Activated T-cell treated with anti-CD3 and anti-CD28 coated beads for 4 hours (primary cell): ENCODE results near the gene MSI2.
"Not testable (repeated sequence)": the region's sequence is repeated elsewhere in the genome, so short reads cannot be mapped to it uniquely, and the experiment has no call there.

Source experiments
- DNase-seq: peaks from one replicate; pipeline ENCODE4 v3.0.0-alpha.2; 2020

Gene MSI2

GRCh38 chr17:57490111-57490845 is 234.0 kb downstream of the MSI2 start:
- no peak for DNase-seq

GRCh38 chr17:57490890-57491289 is 234.6 kb downstream of the MSI2 start:
- DNase-seq: no peak

GRCh38 chr17:57493171-57493570 is 236.8 kb downstream of the MSI2 start:
- no peak for DNase-seq

- no peak for DNase-seq
Measured at GRCh38 chr17:57493625-57494024, 237.3 kb downstream of the MSI2 start.

- no peak for DNase-seq
Measured at GRCh38 chr17:57494443-57494842, 238.1 kb downstream of the MSI2 start.

GRCh38 chr17:57495771-57496170 is 239.4 kb downstream of the MSI2 start:
- DNase-seq: no peak

DNA sequence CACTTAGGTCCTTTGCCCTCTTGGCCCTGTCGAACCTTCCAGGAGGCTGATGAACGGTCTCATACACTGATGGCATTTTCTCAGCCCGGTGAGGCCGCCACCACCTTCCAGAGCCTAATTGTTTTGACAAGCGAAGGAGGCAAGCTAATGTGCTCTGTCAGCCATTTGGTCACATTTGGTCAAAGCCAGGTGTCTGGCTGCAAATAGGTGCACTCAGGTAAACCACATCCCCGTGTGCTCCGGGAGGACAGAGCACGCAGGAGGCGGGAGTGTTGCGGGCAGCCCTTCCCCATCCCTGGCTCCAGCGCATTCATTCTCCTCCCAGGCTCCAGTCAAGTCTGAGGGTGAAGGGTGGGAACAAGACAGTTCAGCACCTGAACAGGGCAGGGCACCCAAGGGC is 240.1 kb downstream of the MSI2 start:
- no peak for DNase-seq

- DNase-seq: no peak
Measured at GRCh38 chr17:57498443-57498842, 242.1 kb downstream of the MSI2 start.

GRCh38 chr17:57499221-57499620 is 242.9 kb downstream of the MSI2 start:
- not testable (repeated sequence) for DNase-seq

- no peak for DNase-seq
Measured at GRCh38 chr17:57499648-57500049, 243.3 kb downstream of the MSI2 start.

DNA sequence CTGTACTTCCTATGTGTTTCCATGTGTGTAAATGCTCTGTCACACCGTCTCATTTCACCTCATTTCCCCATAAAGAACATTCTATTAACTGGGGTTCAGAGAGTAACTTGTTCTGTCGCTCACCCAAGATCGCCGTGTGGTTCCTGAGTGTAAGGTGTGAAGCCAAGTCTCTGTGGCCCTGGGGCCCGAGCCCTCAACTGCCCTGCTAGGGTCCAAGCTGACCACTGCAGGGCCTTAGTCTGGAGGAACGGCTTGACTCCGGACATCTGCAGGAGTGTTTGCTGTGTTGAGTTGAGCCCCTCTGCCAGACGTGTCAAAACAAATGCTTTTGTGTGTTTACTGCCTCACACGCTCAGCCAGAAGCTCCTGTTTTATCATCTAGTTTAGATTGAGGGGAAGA is 244.7 kb downstream of the MSI2 start:
- no peak for DNase-seq

GRCh38 chr17:57502022-57502421 is 245.7 kb downstream of the MSI2 start:
- no peak for DNase-seq

- DNase-seq: no peak
Measured at GRCh38 chr17:57502811-57503241, 246.5 kb downstream of the MSI2 start.

DNA sequence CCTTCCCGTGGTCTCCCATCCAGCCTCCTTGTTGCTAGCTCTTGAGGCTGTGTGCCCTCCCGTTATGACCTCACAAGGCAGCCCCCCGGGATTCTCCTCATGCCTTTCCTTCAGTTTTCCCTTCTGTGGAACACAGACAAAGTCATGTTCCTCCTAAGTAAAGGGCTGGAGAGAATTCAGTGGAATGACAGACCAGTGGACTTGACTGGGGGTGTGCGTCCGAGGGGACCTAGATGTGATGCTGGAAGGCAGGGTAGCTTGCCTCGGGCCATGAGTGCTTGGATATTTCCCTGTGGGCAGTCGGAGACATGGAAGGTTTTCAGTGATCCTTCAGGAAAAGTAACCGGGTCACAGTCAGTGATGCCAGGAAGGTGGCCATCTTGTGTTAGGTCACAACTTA is 247.9 kb downstream of the MSI2 start:
- no peak for DNase-seq

DNA sequence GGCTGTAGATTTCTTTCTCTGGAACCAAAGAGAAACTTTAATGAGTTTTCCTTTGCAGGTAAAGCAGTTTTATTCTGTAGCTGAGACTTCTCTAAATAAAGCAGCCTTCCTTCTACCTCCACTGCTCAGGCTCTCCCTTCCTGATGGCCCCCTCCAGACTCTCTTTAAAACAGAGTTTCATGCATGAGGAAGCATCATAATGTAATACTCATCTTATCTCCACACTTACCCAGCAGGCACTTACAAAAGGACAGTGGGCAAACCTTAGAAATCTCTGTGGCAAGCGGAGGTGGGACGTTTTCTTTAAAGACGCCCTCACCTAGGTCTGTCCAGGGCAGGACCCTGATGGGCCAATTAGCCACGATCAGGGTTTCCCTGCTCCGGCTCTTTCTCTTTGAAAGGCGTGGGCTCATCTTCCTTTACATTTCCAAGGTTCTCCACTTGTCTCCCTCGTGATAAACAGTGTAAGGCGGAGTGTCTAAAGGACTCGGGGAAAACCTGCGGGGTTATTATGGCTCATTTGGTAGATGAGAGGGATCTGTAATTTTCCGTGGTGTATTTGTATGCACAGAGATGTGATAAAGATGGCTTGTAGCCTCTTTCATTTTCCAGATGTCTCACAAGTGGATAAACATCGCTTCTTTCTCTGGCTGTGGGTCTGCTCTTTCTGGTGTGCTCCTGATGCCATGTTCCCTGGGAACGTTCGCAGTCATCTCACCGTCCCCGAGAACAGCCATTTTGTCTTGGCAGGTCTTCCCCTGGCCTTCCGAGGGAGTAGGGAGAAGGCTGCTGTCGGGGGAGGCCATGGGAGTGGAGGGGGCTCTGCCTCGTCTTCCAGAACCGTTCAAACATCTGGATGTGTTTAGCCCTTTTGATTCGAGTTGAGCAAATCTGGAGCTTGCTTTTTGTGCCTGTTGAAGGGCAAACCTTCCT is 249.8 kb downstream of the MSI2 start:
- no peak for DNase-seq

- no peak for DNase-seq
Measured at GRCh38 chr17:57506774-57507127, 250.4 kb downstream of the MSI2 start.

DNA sequence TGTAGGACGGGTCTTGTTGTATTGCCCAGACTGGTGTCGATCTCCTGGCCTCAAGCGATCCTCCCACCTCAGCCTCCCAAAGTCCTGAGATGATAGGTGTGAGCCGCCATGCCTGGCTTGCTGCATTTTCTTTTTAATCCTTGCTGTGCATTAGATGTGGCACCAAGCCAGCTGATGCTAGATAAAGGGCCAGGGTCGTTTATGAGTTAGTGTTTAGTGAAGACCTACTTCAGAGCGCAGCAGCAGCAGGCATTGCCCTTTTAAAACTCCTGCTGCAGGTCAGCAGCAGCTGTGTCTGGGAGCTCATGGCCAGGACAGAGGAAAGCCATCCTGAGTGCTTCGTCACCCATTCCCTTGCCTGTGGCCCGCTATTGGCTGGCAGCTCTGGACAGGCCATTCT is 251.5 kb downstream of the MSI2 start:
- DNase-seq: no peak

DNA sequence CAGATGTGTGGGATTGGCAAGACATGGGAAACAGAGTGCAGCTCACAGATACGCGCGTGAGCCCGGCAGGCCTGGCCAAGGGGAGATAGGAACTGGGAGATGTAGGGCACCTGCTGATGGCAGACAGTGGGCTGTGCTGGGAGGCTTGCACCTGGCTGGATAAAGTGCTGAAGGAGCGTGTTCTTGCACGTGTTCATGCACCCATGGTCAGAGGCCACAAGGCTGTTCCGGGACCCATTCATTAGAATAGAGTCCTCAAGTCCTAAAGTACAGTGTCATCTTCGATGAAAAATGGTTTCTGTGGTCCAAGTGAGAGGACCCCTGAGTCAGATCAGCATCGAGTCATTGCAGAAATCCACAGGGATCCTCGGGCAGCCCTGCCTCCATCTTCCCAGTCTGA is 252.3 kb downstream of the MSI2 start:
- no peak for DNase-seq

- no peak for DNase-seq
Measured at GRCh38 chr17:57511475-57512123, 255.3 kb downstream of the MSI2 start.

DNA sequence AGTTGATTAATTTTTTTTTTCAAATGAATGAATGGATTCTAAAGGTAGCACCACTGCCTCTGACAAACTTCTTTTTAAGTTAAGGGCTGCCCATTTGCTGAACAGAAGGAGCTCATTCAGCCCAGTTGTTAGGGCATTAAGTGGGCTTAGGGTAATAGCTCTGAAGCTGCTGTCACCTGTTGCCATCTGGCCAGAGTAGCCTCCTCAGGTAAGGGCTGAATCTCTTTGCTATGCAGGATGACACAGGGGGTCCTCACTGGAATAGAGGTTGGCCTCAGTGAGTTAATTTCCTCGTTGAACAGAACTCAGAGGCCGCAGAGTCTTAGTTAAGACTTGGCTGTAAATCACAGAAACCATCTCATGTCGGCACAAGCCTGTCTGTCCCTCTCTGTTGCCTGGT is 255.9 kb downstream of the MSI2 start:
- DNase-seq: no peak

GRCh38 chr17:57512691-57513090 is 256.4 kb downstream of the MSI2 start:
- DNase-seq: no peak

DNA sequence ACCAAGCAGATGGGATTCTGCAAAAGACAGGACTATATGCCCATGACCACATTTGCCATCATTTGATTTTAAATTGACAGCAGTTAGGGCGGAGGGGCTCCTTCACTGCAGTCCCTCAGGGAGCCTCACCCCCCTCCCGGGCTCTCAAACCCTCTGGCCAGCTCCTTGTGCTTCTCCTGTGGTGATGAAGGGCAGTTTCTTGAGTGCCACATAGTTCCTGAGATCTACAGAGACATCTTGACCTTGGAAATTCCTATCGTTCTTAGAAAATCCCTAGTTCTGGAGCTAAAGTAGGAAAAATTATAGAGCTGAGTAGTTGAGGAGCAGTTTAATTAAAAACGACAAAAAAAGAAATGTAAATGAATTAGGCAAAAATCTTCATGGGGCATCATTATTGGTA is 257.2 kb downstream of the MSI2 start:
- DNase-seq: no peak

DNA sequence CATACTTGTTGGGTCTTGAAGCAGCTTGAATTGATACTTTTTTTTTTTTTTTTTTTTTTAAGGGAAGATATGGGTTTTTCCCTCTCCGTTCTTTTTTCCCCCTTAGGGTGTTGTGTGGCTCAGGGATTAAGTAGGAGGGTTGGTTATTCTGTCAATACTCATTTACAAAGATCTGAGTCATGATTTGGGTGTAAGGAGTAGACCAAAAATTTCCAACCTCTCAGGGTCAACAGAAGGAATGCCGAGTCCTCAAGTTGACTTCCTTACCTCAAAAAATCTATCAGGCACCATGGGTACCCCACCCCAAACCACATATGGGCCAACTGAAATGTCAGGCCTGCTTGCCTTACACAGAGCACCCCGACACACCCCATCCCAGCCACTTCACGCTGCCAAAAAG is 258.3 kb downstream of the MSI2 start:
- DNase-seq: no peak
